Amygdala (tissue), 56 donors: ENCODE measurements around the gene SESN1.
A peak's percentile ranks its signal among the peaks of the same experiment; 100 is the strongest.

Experiments
- DNase-seq, 56 donors: peaks; one replicate each; lab custom pipeline; 2025; lab: John Stamatoyannopoulos, UW

The SESN1 gene

GRCh38 chr6:108944707-108945680, 149.7 kb downstream of the SESN1 start:
- peak in 16 of 56 donors; percentile 2 to 62 (median 14) for DNase-seq

- no peak for DNase-seq
Measured at GRCh38 chr6:108944071-108944470, 150.6 kb downstream of the SESN1 start.

GRCh38 chr6:108942556-108943492, 151.8 kb downstream of the SESN1 start:
- DNase-seq = no peak

GRCh38 chr6:108941859-108942258, 152.8 kb downstream of the SESN1 start:
- DNase-seq = no peak

- no peak for DNase-seq
Measured at GRCh38 chr6:108941281-108941680, 153.4 kb downstream of the SESN1 start.

GRCh38 chr6:108940741-108941140, 153.9 kb downstream of the SESN1 start:
- DNase-seq = no peak

GRCh38 chr6:108937170-108937569, 157.5 kb downstream of the SESN1 start:
- no peak for DNase-seq
